Measurements from ENCODE around the gene ALKBH4.
"Not testable (repeated sequence)": the region's sequence is repeated elsewhere in the genome, so short reads cannot be mapped to it uniquely, and the experiment has no call there.

Gene ALKBH4

GRCh38 chr7:102474736-102475435 is 10.2 kb upstream of the ALKBH4 start:
- not testable (repeated sequence) for DNase-seq

- not testable (repeated sequence) for DNase-seq
Observed at GRCh38 chr7:102474116-102474515, 9.5 kb upstream of the ALKBH4 start.

- DNase-seq, result no peak
Observed at GRCh38 chr7:102473271-102473991, 8.8 kb upstream of the ALKBH4 start.

GRCh38 chr7:102472126-102473041 is 7.7 kb upstream of the ALKBH4 start:
- DNase-seq, result no peak

GRCh38 chr7:102471791-102472125 is 7.1 kb upstream of the ALKBH4 start:
- no peak for DNase-seq

GRCh38 chr7:102469972-102470825 is 5.5 kb upstream of the ALKBH4 start:
- no peak for DNase-seq

- DNase-seq, result no peak
Observed at GRCh38 chr7:102469351-102469971, 4.8 kb upstream of the ALKBH4 start.

- DNase-seq, result no peak
Observed at GRCh38 chr7:102468478-102469350, 4.1 kb upstream of the ALKBH4 start.

GRCh38 chr7:102467581-102468477 is 3.2 kb upstream of the ALKBH4 start:
- DNase-seq, result no peak

GRCh38 chr7:102466097-102466496 is 1.4 kb upstream of the ALKBH4 start:
- DNase-seq, result no peak

GRCh38 chr7:102463841-102464576 is 654 bp downstream of the ALKBH4 start:
- no peak for DNase-seq

- no peak for DNase-seq
Observed at GRCh38 chr7:102460467-102460866, 4.2 kb downstream of the ALKBH4 start.

- no peak for DNase-seq
Observed at GRCh38 chr7:102459221-102459844, 5.3 kb downstream of the ALKBH4 start.

- no peak for DNase-seq
Observed at GRCh38 chr7:102457352-102457924, 7.2 kb downstream of the ALKBH4 start.

GRCh38 chr7:102456327-102456726 is 8.3 kb downstream of the ALKBH4 start:
- DNase-seq, result no peak

- DNase-seq, result no peak
Observed at GRCh38 chr7:102455596-102455995, 9.1 kb downstream of the ALKBH4 start.

GRCh38 chr7:102454932-102455331 is 9.7 kb downstream of the ALKBH4 start:
- DNase-seq, result not testable (repeated sequence)

GRCh38 chr7:102454468-102454867 is 10.2 kb downstream of the ALKBH4 start:
- DNase-seq, result no peak
